Mesothelial cell of epicardium (in vitro differentiated cells): ENCODE measurements around the gene KERA. TPM values are rescaled to one million over a fixed set of nuclear protein-coding genes. Genes with fewer than 3 reads are reported as not detected.

Experiments
- DNase-seq, 2 experiments: peaks; one replicate each; pipeline ENCODE4 v3.0.0; 2021; ENCODE audit warnings: low spot score in 2 of 2; ENCODE audit not compliant: unreplicated experiment in 2 of 2
- H3K27ac Mint-ChIP-seq: 2 replicates; pipeline ENCODE4 v1.8.0; 2021; ENCODE audit warnings: mixed read lengths
- H3K27me3 Mint-ChIP-seq: 2 replicates; pipeline ENCODE4 v1.8.0; 2021; ENCODE audit warnings: low read depth, mixed read lengths
- H3K36me3 Mint-ChIP-seq: 2 replicates; pipeline ENCODE4 v1.8.0; 2021; ENCODE audit warnings: mixed read lengths
- H3K4me1 Mint-ChIP-seq: 2 replicates; pipeline ENCODE4 v1.8.0; 2021; ENCODE audit warnings: mixed read lengths
- H3K4me3 Mint-ChIP-seq: 2 replicates; pipeline ENCODE4 v1.8.0; 2021; ENCODE audit warnings: mild to moderate bottlenecking, moderate library complexity, mixed read lengths
- H3K9me3 Mint-ChIP-seq: 2 replicates; pipeline ENCODE4 v1.8.0; 2021; ENCODE audit warnings: mixed read lengths
- total RNA-seq: library from RNA; stranded (reverse); gene quantifications from 3 replicates; pipeline ENCODE4 v1.2.1, GENCODE V29; 2021
- TF ChIP-seq, protein P1 (sequence below): fragments of 200-600 bp; sonication (generic); IDR thresholded peaks from one replicate; pipeline ENCODE4 v1.5.0; 2021; ENCODE audit warnings: antibody characterized with exemption; ENCODE audit not compliant: unreplicated experiment

The KERA gene
- total RNA-seq, 1 donor from 2014 or later: not detected

DNA sequence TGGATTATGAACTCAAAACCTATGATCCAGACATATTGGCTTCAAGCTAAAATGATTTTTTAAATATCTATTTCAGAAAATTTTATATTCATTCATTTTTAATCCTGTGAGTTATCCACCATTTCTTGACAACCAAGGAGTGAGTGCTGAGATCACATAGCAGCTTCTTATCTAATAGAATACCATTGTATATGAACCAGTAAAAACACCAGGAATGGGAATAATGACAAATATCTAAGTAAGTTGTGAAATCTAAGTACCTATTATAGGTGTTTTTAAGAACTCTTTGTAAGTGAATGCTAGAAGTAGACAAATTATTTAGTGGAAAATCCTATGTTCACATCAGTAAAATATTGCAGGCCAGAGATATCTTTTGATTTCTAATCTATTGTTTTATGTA, 45.3 kb upstream of the KERA start:
- H3K36me3 Mint-ChIP-seq: peaks cover 22% of the 10 kb centered on the region
- peaks cover 77% of the 10 kb centered on the region for H3K4me1 Mint-ChIP-seq
- no peak for DNase-seq
- H3K4me3 Mint-ChIP-seq: no peak overlapping the region
- H3K27me3 Mint-ChIP-seq: no peaks in the 10 kb centered on the region
- no peaks in the 10 kb centered on the region for H3K9me3 Mint-ChIP-seq
- TF ChIP-seq, protein P1, sequence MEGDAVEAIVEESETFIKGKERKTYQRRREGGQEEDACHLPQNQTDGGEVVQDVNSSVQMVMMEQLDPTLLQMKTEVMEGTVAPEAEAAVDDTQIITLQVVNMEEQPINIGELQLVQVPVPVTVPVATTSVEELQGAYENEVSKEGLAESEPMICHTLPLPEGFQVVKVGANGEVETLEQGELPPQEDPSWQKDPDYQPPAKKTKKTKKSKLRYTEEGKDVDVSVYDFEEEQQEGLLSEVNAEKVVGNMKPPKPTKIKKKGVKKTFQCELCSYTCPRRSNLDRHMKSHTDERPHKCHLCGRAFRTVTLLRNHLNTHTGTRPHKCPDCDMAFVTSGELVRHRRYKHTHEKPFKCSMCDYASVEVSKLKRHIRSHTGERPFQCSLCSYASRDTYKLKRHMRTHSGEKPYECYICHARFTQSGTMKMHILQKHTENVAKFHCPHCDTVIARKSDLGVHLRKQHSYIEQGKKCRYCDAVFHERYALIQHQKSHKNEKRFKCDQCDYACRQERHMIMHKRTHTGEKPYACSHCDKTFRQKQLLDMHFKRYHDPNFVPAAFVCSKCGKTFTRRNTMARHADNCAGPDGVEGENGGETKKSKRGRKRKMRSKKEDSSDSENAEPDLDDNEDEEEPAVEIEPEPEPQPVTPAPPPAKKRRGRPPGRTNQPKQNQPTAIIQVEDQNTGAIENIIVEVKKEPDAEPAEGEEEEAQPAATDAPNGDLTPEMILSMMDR: no peak
- no peak overlapping the region for H3K27ac Mint-ChIP-seq

DNA sequence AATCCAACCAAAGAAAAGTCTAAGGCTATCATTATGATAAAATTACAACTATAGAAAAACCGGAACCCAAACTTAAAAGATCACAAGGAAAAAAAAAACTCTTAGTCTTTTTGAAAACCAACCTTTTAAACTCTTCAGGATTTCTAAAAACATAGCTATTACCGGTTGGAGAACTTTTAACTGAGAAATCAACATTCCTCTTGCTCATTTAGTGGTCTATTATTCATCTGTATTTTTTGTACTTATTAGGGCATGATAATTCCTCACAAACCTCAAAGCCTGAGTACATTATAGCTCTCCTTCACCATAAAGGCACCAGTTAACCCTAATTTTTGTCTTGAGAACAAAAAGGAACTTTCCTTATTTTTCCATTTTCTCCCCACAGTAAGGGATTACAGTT, 43.1 kb upstream of the KERA start:
- H3K9me3 Mint-ChIP-seq: peaks cover 11% of the 10 kb centered on the region
- H3K27me3 Mint-ChIP-seq: no peaks in the 10 kb centered on the region
- peaks cover 61% of the 10 kb centered on the region for H3K4me1 Mint-ChIP-seq
- no peak overlapping the region for H3K4me3 Mint-ChIP-seq
- H3K36me3 Mint-ChIP-seq: peaks cover 14% of the 10 kb centered on the region
- no peak for DNase-seq
- peak overlapping the region; percentile 68 for H3K27ac Mint-ChIP-seq
- TF ChIP-seq, protein P1: no peak

DNA sequence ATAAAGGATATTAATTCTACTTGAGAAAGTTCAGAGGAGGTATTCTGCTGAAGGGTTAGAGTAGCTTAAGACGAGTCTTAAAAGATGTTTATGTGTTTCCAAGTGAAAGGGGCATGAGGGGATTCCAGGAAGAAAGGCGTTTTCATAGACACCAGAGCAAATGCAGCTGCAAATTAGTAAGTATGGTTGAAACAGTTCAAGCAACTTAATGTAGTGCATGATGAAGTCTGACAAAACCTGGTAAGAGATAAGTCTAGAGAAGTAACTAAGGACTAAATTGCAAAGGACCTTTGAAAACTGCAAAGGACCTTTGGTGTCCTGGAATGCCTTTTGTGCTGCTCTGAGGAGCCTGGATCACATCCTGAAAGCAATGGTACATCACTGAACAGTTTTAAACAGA, 42.0 kb upstream of the KERA start:
- TF ChIP-seq, protein P1: no peak
- DNase-seq: no peak
- Mint-ChIP-seq H3K4me3 (no peak overlapping the region), H3K36me3 (peaks cover 6% of the 10 kb centered on the region), H3K4me1 (peaks cover 51% of the 10 kb centered on the region), H3K27ac (peak overlapping the region; percentile 78), H3K27me3 (no peaks in the 10 kb centered on the region), H3K9me3 (peaks cover 18% of the 10 kb centered on the region)

DNA sequence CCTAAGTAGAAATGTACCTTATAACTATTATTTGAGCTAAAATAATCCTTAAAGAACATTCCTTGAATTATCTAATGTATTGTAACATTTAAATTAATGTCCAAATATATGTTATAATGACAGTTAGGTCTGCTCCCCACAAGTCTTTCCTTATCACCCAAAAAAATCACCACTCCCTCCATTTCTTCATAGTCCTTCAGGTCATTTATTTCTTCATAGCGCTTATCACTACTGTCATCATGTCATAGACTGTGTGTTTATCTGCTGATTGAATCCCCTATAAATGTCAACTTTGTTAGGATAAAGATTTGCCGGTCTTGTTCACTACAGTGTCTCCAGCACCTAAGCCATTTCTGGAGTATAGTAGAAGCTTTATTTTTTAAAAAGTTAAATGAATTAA, 41.5 kb upstream of the KERA start:
- no peak for DNase-seq
- Mint-ChIP-seq H3K4me3 (no peak overlapping the region), H3K36me3 (peaks cover 6% of the 10 kb centered on the region), H3K9me3 (peaks cover 19% of the 10 kb centered on the region), H3K4me1 (peaks cover 51% of the 10 kb centered on the region), H3K27me3 (no peaks in the 10 kb centered on the region), H3K27ac (peak overlapping the region; percentile 86)
- TF ChIP-seq, protein P1: no peak

DNA sequence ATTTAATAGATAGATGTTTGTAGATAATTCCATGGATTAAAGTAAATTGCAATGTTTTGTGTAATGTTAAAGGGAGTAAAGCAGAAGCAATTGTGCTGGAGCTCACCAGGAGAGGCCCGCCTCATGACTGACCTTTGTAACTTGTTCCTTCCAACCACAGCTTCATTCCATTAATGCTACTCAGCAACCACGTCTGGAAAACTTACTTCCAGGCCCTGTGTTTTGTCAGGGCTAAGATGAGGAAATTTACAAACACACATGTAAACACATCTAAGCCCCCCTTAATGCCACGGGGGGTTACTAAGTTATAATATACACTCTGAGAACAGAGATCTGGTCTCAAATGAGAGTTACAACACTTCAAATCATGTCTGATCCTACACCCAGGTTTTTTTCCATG, 41.1 kb upstream of the KERA start:
- Mint-ChIP-seq H3K36me3 (peaks cover 6% of the 10 kb centered on the region), H3K9me3 (peaks cover 19% of the 10 kb centered on the region), H3K27ac (peak overlapping the region; percentile 86), H3K27me3 (no peaks in the 10 kb centered on the region), H3K4me1 (peaks cover 54% of the 10 kb centered on the region), H3K4me3 (no peak overlapping the region)
- TF ChIP-seq, protein P1: no peak
- no peak for DNase-seq

DNA sequence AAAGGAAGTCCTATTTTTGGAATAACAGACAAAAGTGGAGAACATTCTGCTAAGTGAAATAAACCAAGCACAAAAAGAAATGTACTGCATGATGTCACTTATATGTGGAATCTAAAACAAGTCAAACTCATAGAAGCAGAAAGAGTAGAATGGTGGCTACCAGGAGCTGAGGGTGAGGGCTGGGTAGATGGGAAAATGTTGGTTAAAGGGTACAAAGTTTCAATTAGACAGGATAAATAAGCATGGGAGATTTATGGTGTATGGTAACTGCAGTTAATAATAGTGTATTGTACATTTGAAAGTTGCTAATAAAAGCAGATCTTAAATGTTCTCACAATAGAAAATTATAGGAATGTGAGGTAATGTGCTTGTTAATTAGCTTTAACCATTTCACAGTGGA, 40.6 kb upstream of the KERA start:
- Mint-ChIP-seq H3K9me3 (peaks cover 19% of the 10 kb centered on the region), H3K4me1 (peaks cover 54% of the 10 kb centered on the region)
- TF ChIP-seq, protein P1: no peak

More for the DNA sequence above, 40.6 kb upstream of the KERA start:
- peaks cover 4% of the 10 kb centered on the region for H3K36me3 Mint-ChIP-seq
- no peak overlapping the region for H3K27ac Mint-ChIP-seq
- no peak for DNase-seq
- H3K27me3 Mint-ChIP-seq: no peaks in the 10 kb centered on the region
- H3K4me3 Mint-ChIP-seq: no peak overlapping the region
